Left ventricle myocardium inferior (tissue), 1 donor: ENCODE data around the gene SUN2. TPM values are rescaled to one million over a fixed set of nuclear protein-coding genes. Genes with fewer than 3 reads are reported as not detected.

Experiments
- DNase-seq: peaks from one replicate; pipeline ENCODE4 v3.0.0-alpha.2; 2020
- H3K27ac ChIP-seq: fragments of 200-600 bp; replicated peaks from 2 replicates; pipeline ENCODE4 v1.8.0; 2021
- H3K27me3 ChIP-seq: fragments of 200-600 bp; 2 replicates; pipeline ENCODE4 v1.8.0; 2021; ENCODE audit warnings: low read depth
- H3K36me3 ChIP-seq: fragments of 200-600 bp; 2 replicates; pipeline ENCODE4 v1.8.0; 2021
- H3K4me1 ChIP-seq: fragments of 200-600 bp; 2 replicates; pipeline ENCODE4 v1.8.0; 2021
- H3K4me3 ChIP-seq: fragments of 200-600 bp; 2 replicates; pipeline ENCODE4 v1.8.0; 2021; ENCODE audit warnings: mild to moderate bottlenecking, moderate library complexity
- H3K9me3 ChIP-seq: fragments of 200-600 bp; replicated peaks from 2 replicates; pipeline ENCODE4 v1.8.0; 2021
- CTCF ChIP-seq: fragments of 200-600 bp; IDR thresholded peaks from 2 replicates; pipeline ENCODE4 v1.8.0; 2021; ENCODE audit warnings: antibody characterized with exemption, mild to moderate bottlenecking, borderline replicate concordance
- intact Hi-C: fragments of 100-400 bp; cut with micrococcal nuclease; formaldehyde crosslinking; loops from one replicate; pipeline ENCODE4 v1.11.0; 2022
- total RNA-seq: library from RNA; stranded (reverse); fragmentation: NEBNext Ultra II Directional; extraction: Animal tissue kit (Norgen Biotek cat#: 25700); gene quantifications from one replicate; pipeline ENCODE4 v1.2.1, GENCODE V29; 2021
- donor health status: DM: no; HTN: yes; CAD: no; lungs with severe emphysema.

The SUN2 gene
- total RNA-seq, 1 donor from 2014 or later, result 116 TPM

- H3K4me3 ChIP-seq, result no peak overlapping the region
- DNase-seq, result no peak
- TF ChIP-seq CTCF, result peak; percentile 50
- H3K9me3 ChIP-seq, result no peaks in the 10 kb centered on the region
- peaks cover 22% of the 10 kb centered on the region for H3K4me1 ChIP-seq
- no peaks in the 10 kb centered on the region for H3K27me3 ChIP-seq
- intact Hi-C loops, result no loop called here
- peaks cover 100% of the 10 kb centered on the region for H3K36me3 ChIP-seq
- no peak overlapping the region for H3K27ac ChIP-seq
These were observed 30.7 kb downstream of the SUN2 start for GRCh38 chr22:38724926-38725571.

GRCh38 chr22:38724176-38724575 is 31.6 kb downstream of the SUN2 start:
- H3K4me1 ChIP-seq, result peaks cover 21% of the 10 kb centered on the region
- intact Hi-C loops, result no loop called here

GRCh38 chr22:38721551-38721950 is 34.2 kb downstream of the SUN2 start:
- intact Hi-C loops, result no loop called here
- Histone ChIP-seq H3K27me3 (no peaks in the 10 kb centered on the region), H3K36me3 (peaks cover 79% of the 10 kb centered on the region), H3K4me3 (no peak overlapping the region), H3K9me3 (no peaks in the 10 kb centered on the region), H3K4me1 (peaks cover 19% of the 10 kb centered on the region), H3K27ac (no peak overlapping the region)
- DNase-seq, result no peak
- no peak for TF ChIP-seq CTCF

More at GRCh38 chr22:38724176-38724575, 31.6 kb downstream of the SUN2 start:
- no peak for TF ChIP-seq CTCF
- Histone ChIP-seq H3K27me3 (no peaks in the 10 kb centered on the region), H3K4me3 (no peak overlapping the region), H3K9me3 (no peaks in the 10 kb centered on the region), H3K36me3 (peaks cover 91% of the 10 kb centered on the region), H3K27ac (no peak overlapping the region)
- DNase-seq, result no peak

- H3K27ac ChIP-seq, result no peak overlapping the region
- H3K27me3 ChIP-seq, result no peaks in the 10 kb centered on the region
- peaks cover 79% of the 10 kb centered on the region for H3K36me3 ChIP-seq
- peaks cover 18% of the 10 kb centered on the region for H3K4me1 ChIP-seq
- no peak for DNase-seq
- intact Hi-C loops, result no loop called here
- no peak overlapping the region for H3K4me3 ChIP-seq
- H3K9me3 ChIP-seq, result no peaks in the 10 kb centered on the region
- no peak for TF ChIP-seq CTCF
These were observed 35.4 kb downstream of the SUN2 start for GRCh38 chr22:38720350-38720749.

GRCh38 chr22:38719196-38719595 is 36.6 kb downstream of the SUN2 start:
- Histone ChIP-seq H3K27ac (no peak overlapping the region), H3K27me3 (no peaks in the 10 kb centered on the region), H3K36me3 (peaks cover 68% of the 10 kb centered on the region), H3K4me3 (no peak overlapping the region), H3K4me1 (peaks cover 24% of the 10 kb centered on the region), H3K9me3 (no peaks in the 10 kb centered on the region)
- no peak for TF ChIP-seq CTCF
- intact Hi-C loops, result no loop called here
- DNase-seq, result no peak
